Stimulated activated CD8-positive, alpha-beta memory T cell treated with anti-CD3 and anti-CD28 coated beads, Interleukin-4, amount 100 ng/mL, for 24 hours (primary cell): Measurements from ENCODE around the gene ARRDC3.
A peak's percentile ranks its signal among the peaks of the same experiment; 100 is the strongest.
"Not testable (repeated sequence)": the region's sequence is repeated elsewhere in the genome, so short reads cannot be mapped to it uniquely, and the experiment has no call there.

Experiments
- DNase-seq: peaks from one replicate; pipeline ENCODE4 v3.0.0-alpha.2; 2020; ENCODE audit warnings: low read depth

Gene ARRDC3, protein sequence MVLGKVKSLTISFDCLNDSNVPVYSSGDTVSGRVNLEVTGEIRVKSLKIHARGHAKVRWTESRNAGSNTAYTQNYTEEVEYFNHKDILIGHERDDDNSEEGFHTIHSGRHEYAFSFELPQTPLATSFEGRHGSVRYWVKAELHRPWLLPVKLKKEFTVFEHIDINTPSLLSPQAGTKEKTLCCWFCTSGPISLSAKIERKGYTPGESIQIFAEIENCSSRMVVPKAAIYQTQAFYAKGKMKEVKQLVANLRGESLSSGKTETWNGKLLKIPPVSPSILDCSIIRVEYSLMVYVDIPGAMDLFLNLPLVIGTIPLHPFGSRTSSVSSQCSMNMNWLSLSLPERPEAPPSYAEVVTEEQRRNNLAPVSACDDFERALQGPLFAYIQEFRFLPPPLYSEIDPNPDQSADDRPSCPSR

DNA sequence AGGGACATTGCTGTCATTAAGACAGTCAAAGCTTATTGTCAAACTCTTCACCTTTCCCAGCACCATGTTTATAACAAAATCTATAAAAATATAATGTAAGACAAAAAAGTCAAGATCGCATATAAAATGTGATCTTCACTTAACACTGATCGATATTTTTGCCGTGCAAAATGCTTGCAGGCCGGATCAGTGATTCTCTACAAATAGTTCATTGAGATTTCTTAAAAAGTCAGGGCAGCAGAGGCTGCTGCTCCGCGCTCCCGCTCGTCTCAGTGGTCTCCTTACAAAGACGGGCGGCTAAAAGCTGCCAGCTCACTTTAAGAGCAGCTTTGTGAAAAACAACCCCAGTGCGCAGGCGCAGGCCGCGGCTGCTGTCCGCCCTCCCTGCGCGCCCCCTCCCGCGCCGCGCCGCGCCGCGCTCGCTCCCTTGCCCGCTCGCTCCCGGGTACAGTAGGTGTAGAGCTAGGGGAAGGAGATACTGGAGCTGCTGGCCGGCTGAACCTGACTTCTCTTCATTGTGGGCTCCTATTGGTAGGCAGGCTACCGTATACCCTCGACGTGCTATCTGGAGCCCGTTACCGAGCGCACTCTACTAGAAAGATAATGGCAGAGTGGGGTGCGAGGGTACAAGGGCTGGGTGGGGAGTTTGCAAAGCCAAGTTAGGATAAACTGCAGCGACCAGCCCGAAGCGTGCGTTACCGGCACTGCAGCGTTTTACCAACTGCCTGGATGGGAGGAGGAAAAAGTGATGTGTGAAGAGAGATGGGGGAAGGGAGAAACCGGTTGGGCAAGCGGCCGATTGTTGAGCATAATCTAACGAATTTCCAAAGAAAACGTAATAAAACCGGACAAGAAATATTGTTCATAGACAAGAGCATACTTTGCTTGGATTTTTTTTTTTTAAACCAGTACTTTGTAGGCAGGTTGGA lies at the start of gene ARRDC3:
Gene ARRDC3, minus strand, starts transcription at position 291 of the 929 bp plus-strand sequence. Its CDS starts 225 bp downstream, at position 66.
- DNase-seq = peak; percentile 95

GRCh38 chr5:91430949-91431348 lies 47.8 kb upstream of the ARRDC3 start:
- no peak for DNase-seq

GRCh38 chr5:91424638-91425436 lies 41.7 kb upstream of the ARRDC3 start:
- no peak for DNase-seq

DNA sequence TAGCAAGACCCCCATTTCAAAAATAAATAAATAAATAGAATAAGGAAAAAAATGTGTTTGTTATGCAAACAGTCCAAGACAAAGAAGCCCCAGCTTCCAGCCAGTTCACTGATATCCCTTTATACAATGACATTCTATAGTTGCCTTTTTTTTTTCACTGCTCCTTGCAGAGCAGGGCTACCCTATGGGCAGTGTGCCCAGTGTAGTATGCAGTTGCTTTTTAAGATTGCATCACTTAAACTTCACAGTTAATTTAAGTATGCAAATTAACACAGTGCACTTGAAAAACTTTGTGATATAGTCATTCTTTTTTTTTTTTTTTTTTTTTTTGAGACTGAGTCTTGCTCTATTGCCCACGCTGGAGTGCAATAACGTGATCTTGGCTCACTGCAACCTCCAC lies 40.8 kb upstream of the ARRDC3 start:
- DNase-seq = no peak

GRCh38 chr5:91420879-91421278 lies 37.8 kb upstream of the ARRDC3 start:
- no peak for DNase-seq

DNA sequence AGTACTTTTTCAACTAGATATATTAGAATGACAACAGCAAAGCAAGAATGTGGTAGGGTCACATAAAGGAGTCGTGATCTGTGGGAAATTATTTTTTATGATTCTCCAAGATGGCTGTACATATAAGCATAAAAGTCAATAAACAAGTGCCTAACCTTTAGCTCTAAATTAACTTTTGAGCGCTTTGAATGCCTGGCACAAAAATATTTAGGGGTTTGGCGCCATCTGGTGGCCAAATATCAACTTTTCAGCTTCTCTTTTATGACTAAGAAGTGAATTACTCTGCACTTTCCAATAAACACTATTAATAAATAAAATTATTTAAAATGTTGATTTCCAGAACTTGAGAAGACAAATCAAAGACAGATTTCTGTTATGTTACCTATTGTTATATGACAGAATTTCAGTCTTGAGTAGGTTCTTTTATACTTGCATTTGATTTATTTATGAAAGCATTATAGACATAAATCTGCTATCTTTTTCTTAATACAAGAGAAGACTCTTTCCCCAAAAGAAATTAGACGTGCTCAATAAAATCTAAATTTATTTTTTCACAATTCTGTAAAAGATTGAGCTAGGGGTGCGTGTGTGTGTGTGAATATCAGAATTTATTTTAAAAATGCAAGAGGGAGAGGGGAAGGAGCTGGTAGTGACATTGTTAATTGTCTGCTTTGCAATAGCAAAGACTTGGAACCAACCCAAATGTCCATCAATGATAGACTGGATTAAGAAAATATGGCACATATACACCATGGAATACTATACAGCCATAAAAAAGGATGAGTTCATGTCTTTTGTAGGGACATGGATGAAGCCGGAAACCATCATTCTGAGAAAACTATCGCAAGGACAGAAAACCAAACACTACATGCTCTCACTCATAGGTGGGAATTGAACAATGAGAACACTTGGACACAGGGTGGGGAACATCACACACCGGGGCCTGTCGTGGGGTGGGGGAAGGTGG lies 36.7 kb upstream of the ARRDC3 start:
- DNase-seq = peak; percentile 51

- DNase-seq = no peak
Measured at GRCh38 chr5:91419136-91419535, 36.0 kb upstream of the ARRDC3 start.

GRCh38 chr5:91418158-91418557 lies 35.0 kb upstream of the ARRDC3 start:
- DNase-seq = no peak

DNA sequence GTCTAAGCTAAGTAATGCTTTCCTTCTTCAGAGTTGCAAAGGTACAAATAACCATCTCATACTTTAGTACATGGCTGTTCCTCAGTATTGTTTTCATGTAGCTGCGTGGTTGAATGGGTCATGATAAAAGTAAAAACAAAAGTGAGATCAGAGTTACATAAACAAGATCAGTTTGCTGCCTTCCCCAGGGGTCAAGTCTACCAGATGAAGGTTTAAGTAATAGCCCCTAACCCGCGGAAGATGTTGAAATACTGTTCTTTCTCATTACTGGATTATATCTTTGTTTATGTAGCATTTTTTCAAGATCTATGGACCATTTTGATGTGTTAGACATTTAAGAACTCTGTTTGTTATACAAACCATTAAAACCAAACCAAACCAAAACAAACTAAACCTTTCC lies 34.1 kb upstream of the ARRDC3 start:
- DNase-seq = no peak

DNA sequence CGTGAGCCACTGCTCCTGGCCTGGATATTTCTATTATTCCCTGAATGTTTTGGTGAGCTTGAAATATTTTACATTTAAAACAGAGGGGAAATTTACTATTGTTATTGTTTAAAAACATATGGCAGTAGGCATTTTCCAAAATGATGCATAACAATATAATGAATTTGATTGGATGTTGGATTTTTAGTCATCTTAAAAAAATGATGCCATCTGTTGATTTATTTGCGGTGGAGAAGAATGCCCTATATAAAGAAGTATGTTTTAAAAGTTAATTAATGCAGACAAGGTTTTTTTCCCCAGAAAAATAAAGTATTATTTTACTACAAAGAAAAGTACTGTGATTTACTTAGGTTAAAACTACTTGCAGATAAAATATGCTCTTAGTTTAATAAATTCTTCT lies 33.4 kb upstream of the ARRDC3 start:
- DNase-seq = no peak

DNA sequence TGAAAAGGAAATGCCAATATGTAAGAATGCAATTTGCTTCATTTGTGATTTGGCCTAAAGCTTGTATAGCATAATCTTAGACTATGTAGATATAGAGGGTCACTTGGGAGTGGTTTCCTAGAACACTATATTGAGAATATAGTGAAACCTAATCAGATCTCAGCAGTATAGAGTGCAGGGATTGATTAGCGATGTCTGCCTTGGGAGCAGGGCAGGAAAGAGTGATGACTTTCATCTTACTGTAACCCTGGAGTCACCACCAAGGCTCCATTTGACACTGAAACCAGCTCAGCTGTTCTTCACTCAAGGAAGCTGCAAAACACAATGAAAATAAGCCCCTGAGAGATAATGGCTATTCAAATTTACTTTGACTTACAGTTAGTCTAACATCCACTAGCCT lies 26.2 kb upstream of the ARRDC3 start:
- DNase-seq = no peak

- no peak for DNase-seq
Measured at GRCh38 chr5:91408710-91409109, 25.6 kb upstream of the ARRDC3 start.

- DNase-seq = no peak
Measured at GRCh38 chr5:91407204-91407603, 24.1 kb upstream of the ARRDC3 start.

GRCh38 chr5:91403438-91403837 lies 20.3 kb upstream of the ARRDC3 start:
- DNase-seq = no peak

GRCh38 chr5:91401175-91401574 lies 18.1 kb upstream of the ARRDC3 start:
- DNase-seq = no peak

DNA sequence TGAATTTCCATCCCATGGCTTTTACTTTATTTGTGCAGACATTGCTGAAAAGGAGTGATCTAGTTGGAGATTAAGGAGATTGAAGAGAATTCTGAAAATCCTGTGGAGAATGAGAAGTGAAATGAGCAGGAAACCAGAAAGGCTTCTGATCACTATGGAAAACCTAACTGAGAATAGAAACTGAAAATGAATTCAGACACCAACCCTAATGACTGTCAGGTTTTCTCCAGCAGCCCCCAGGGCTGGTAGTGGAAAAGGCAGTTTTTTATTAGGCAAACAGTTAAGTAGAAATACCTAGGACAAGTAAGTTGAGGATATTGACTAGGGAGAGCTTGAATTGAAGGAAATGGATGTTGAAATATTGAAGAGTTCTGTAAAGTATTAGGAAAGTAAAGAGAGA lies 14.7 kb upstream of the ARRDC3 start:
- DNase-seq = no peak

GRCh38 chr5:91390268-91390667 lies 7.2 kb upstream of the ARRDC3 start:
- no peak for DNase-seq

DNA sequence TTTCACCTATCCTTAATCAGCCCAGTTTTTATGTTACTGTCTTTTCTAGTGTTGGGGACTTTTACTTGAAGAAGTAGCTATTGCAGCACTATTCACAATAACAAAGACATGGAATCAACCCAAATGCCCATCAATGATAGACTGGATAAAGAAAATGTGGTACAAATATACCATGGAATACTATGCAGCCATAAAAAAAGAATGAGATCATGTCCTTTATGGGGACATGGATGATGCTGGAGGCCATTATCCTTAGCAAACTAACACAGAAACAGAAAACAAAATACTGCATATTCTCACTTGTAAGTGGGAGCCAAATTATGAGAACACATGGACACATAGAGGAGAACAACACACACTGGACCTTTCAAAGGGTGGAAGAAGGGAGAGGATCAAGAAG lies 6.4 kb upstream of the ARRDC3 start:
- not testable (repeated sequence) for DNase-seq

GRCh38 chr5:91388362-91388761 lies 5.2 kb upstream of the ARRDC3 start:
- no peak for DNase-seq

GRCh38 chr5:91386120-91386519 lies 3.0 kb upstream of the ARRDC3 start:
- DNase-seq = no peak

DNA sequence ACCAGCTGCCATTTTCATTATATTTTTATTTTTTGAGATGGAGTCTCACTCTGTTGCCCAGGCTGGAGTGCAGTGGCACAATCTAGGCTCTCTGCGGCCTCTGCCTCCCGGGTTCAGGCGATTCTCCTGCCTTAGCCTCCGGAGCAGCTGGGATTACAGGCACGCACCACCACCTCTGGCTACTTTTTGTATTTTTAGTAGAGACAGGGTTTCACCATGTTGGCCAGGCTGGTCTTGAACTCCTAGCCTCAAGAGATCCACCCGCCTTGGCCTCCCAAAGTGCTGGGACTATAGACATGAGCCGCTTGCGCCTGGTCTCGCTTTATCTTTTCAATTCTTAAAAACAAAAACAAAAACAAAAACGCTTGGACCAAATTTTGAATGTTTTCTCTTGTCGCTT lies 2.5 kb upstream of the ARRDC3 start:
- DNase-seq = not testable (repeated sequence)
